K562 (cell line): ENCODE results near the gene TRAPPC1. TPM values are rescaled to one million over a fixed set of nuclear protein-coding genes. Genes with fewer than 3 reads are reported as not detected.
A peak's percentile ranks its signal among the peaks of the same experiment; 100 is the strongest.

Experiments used
- CCNT2 ChIP-seq: IDR thresholded peaks from 2 replicates; pipeline ENCODE4 v1.6.1; 2011; ENCODE audit warnings: borderline replicate concordance, low read depth, mild to moderate bottlenecking, moderate library complexity, mixed read lengths, low read length; ENCODE audit not compliant: insufficient read length; ENCODE audit errors: extremely low read depth
- CREM ChIP-seq: IDR thresholded peaks from 2 replicates; pipeline ENCODE4 v1.6.1; 2014; ENCODE audit warnings: antibody characterized with exemption, low read depth
- EGR1 ChIP-seq: fragments of 450-650 bp; conservative IDR thresholded peaks from 2 replicates; pipeline ENCODE4 v1.6.1; 2017; ENCODE audit warnings: mild to moderate bottlenecking
- FOXJ3 ChIP-seq: sonication (generic); formaldehyde crosslinking; IDR thresholded peaks from 2 replicates; pipeline ENCODE4 v1.4.0; 2020; ENCODE audit warnings: mild to moderate bottlenecking, missing genetic modification reagents
- HLTF ChIP-seq: fragments of 450-650 bp; IDR thresholded peaks from 2 replicates; pipeline ENCODE4 v1.6.1; 2016
- KAT2B ChIP-seq: IDR thresholded peaks from one replicate; pipeline ENCODE4 v1.6.1; 2012; ENCODE audit warnings: low read depth, mild to moderate bottlenecking, control low read depth, inconsistent platforms, low read length, moderate library complexity
- KDM5B ChIP-seq: fragments of 200-600 bp; sonication (generic); IDR thresholded peaks from 2 replicates; pipeline ENCODE4 v1.6.1; 2012; ENCODE audit warnings: low read depth, mild to moderate bottlenecking, moderate library complexity, low read length, control low read depth, inconsistent platforms; ENCODE audit not compliant: insufficient replicate concordance
- LARP7 ChIP-seq: fragments of 450-650 bp; IDR thresholded peaks from 2 replicates; pipeline ENCODE4 v1.6.1; 2016
- NR4A1 ChIP-seq, 2 experiments: fragments of 250-450 bp in 1 of 2; fragments of 450-650 bp in 1 of 2; sonication (Bioruptor Pico) in 1 of 2; IDR thresholded peaks; 2 replicates each; pipeline versions ENCODE4 v1.4.0 to v1.6.1; 2016 to 2020; ENCODE audit warnings: mild to moderate bottlenecking in 2 of 2, missing compliant biosample characterization in 1 of 2, missing genetic modification characterization in 1 of 2, moderate library complexity in 1 of 2
- PURB ChIP-seq: sonication (generic); formaldehyde crosslinking; IDR thresholded peaks from 2 replicates; pipeline ENCODE4 v1.9.0; 2021; ENCODE audit warnings: low read depth, mild to moderate bottlenecking, missing genetic modification reagents
- SIX5 ChIP-seq, 2 experiments: IDR thresholded peaks; 2 replicates each; pipeline ENCODE4 v1.6.1; 2011; ENCODE audit warnings: low read length in 2 of 2, borderline replicate concordance in 1 of 2, low read depth in 1 of 2, mild to moderate bottlenecking in 1 of 2, moderate library complexity in 1 of 2; ENCODE audit not compliant: insufficient read depth in 1 of 2
- SMARCB1 ChIP-seq: IDR thresholded peaks from 2 replicates; pipeline ENCODE4 v1.6.1; 2011; ENCODE audit warnings: improper control_type of control experiment, low read depth; ENCODE audit not compliant: insufficient read length
- TCF7L2 ChIP-seq: fragments of 150-350 bp; IDR thresholded peaks from 2 replicates; pipeline ENCODE4 v1.6.1; 2016; ENCODE audit warnings: low read depth, mild to moderate bottlenecking, low read length, moderate library complexity
- UBTF ChIP-seq, 2 experiments: IDR thresholded peaks; 2 replicates each; pipeline ENCODE4 v1.6.1; 2012; ENCODE audit warnings: improper control_type of control experiment in 2 of 2, low read depth in 2 of 2, low read length in 2 of 2, borderline replicate concordance in 1 of 2
- ZC3H11A ChIP-seq: IDR thresholded peaks from 2 replicates; pipeline ENCODE4 v1.6.1; 2012; ENCODE audit warnings: low read depth, low read length, improper control_type of control experiment
- ZFP1 ChIP-seq: fragments of 450-650 bp; formaldehyde crosslinking; IDR thresholded peaks from 2 replicates; pipeline ENCODE4 v1.4.0; 2020; ENCODE audit warnings: mild to moderate bottlenecking, mixed read lengths
- ZFP30 ChIP-seq: fragments of 250-450 bp; sonication (Bioruptor Pico); IDR thresholded peaks from 2 replicates; pipeline ENCODE4 v1.8.0; 2022; ENCODE audit warnings: moderate library complexity, mild to moderate bottlenecking, inconsistent platforms, borderline replicate concordance
- ZFP91 ChIP-seq: sonication (generic); formaldehyde crosslinking; IDR thresholded peaks from 2 replicates; pipeline ENCODE4 v1.8.0; 2022; ENCODE audit warnings: mild to moderate bottlenecking, missing genetic modification reagents
- ZNF282 ChIP-seq: sonication (generic); formaldehyde crosslinking; IDR thresholded peaks from 2 replicates; pipeline ENCODE4 v1.8.1; 2023; ENCODE audit warnings: missing genetic modification reagents
- ZNF507 ChIP-seq: conservative IDR thresholded peaks from 2 replicates; pipeline ENCODE4 v1.6.1; 2017; ENCODE audit warnings: missing genetic modification characterization, missing compliant biosample characterization
- polyA plus RNA-seq, 8 experiments: library from polyadenylated mRNA; depleted of rRNA in 4 of 8; stranded (reverse) in 5 of 8; unstranded in 3 of 8; fragments of >200 nt; fragmentation: Nextera tagmentation in 2 of 8; fragmentation: Illumina TruSeq in 1 of 8; extraction: Ambion mirVana in 2 of 8; extraction: Trizol in 1 of 8; gene quantifications; 2 replicates each; pipeline versions ENCODE4 v1.2.1 to v1.2.3, GENCODE V29; 2011 to 2014; ENCODE audit warnings: inconsistent platforms in 1 of 8, missing spikeins in 1 of 8
- total RNA-seq, 7 experiments: library from RNA; depleted of rRNA in 6 of 7; stranded (reverse); fragments of >200 nt in 6 of 7; fragmentation: Illumina TruSeq in 2 of 7; extraction: Trizol in 2 of 7; gene quantifications; 2 replicates each; pipeline versions ENCODE4 v1.2.1 to v1.2.3, GENCODE V29; 2011 to 2021; ENCODE audit warnings: low replicate concordance in 1 of 7
- TF ChIP-seq, protein P1 (sequence below): sonication (generic); formaldehyde crosslinking; IDR thresholded peaks from 2 replicates; pipeline ENCODE4 v1.8.0; 2023; ENCODE audit warnings: mild to moderate bottlenecking, missing genetic modification reagents
- TF ChIP-seq, protein P2 (sequence below): fragments of 450-650 bp; conservative IDR thresholded peaks from 2 replicates; pipeline ENCODE4 v1.6.1; 2016; ENCODE audit warnings: missing genetic modification characterization, low read depth, mild to moderate bottlenecking, missing compliant biosample characterization, moderate library complexity

TRAPPC1 gene
- total and polyA plus RNA-seq, 9 of the 15 experiments (the other 6 are each of a cell fraction or from before 2014, with no cell fraction given), result 11.7 to 82.8 (median 36.2) TPM

GRCh38 chr17:7915611-7916384, 15.9 kb downstream of the TRAPPC1 start, which contains the start of gene RNF227 (continued):
- TF ChIP-seq, protein P1, sequence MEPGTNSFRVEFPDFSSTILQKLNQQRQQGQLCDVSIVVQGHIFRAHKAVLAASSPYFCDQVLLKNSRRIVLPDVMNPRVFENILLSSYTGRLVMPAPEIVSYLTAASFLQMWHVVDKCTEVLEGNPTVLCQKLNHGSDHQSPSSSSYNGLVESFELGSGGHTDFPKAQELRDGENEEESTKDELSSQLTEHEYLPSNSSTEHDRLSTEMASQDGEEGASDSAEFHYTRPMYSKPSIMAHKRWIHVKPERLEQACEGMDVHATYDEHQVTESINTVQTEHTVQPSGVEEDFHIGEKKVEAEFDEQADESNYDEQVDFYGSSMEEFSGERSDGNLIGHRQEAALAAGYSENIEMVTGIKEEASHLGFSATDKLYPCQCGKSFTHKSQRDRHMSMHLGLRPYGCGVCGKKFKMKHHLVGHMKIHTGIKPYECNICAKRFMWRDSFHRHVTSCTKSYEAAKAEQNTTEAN (CRISPR knock-in tag), result no peak
- TF ChIP-seq ZFP30 (CRISPR knock-in tag) (no peak), EGR1 (peak; percentile 80), CCNT2 (peak; percentile 44), CREM (peak; percentile 67), ZNF507 (tag) (no peak), ZFP91 (no peak), ZC3H11A (no peak), FOXJ3 (CRISPR knock-in tag) (no peak), HLTF (no peak), ZNF282 (CRISPR knock-in tag) (peak; percentile 78; the same call in 1 of the 2 replicates), NR4A1 (CRISPR knock-in tag; IDR thresholded peaks at IDR 0.05) (no peak), NR4A1 (tag; IDR thresholded peaks at IDR 0.05) (no peak; the same call in 1 of the 2 replicates), KDM5B (no peak), ZFP1 (CRISPR knock-in tag) (no peak), KAT2B (no peak), PURB (CRISPR knock-in tag) (no peak), UBTF (IDR thresholded peaks at IDR 0.05; ENCODE audit: borderline replicate concordance in 1 of 2, low read depth in 2 of 2, low read length in 2 of 2) (no peak), SIX5 (IDR thresholded peaks at IDR 0.05; ENCODE audit: borderline replicate concordance in 1 of 2, insufficient read depth in 1 of 2, low read depth in 1 of 2, low read length in 2 of 2) (no peak), SMARCB1 (no peak), TCF7L2 (no peak), LARP7 (no peak)
- TF ChIP-seq, protein P2, sequence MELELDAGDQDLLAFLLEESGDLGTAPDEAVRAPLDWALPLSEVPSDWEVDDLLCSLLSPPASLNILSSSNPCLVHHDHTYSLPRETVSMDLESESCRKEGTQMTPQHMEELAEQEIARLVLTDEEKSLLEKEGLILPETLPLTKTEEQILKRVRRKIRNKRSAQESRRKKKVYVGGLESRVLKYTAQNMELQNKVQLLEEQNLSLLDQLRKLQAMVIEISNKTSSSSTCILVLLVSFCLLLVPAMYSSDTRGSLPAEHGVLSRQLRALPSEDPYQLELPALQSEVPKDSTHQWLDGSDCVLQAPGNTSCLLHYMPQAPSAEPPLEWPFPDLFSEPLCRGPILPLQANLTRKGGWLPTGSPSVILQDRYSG, result no peak
